Esophagus muscularis mucosa (tissue), 4 donors: ENCODE measurements around the gene ARL4C.

Experiments
- EP300 ChIP-seq: sonication (generic); formaldehyde crosslinking; IDR thresholded peaks from one replicate; pipeline ENCODE4 v1.6.1; 2017; ENCODE audit warnings: antibody characterized with exemption
- POLR2A ChIP-seq: fragments of 450-650 bp; IDR thresholded peaks from one replicate; pipeline ENCODE4 v1.6.1; 2017; ENCODE audit warnings: antibody characterized with exemption, moderate library complexity, mild to moderate bottlenecking, low read depth
- POLR2AphosphoS5 ChIP-seq, 2 donors: sonication (generic); formaldehyde crosslinking; IDR thresholded peaks; one replicate each; pipeline ENCODE4 v1.6.1; 2017; ENCODE audit warnings: antibody characterized with exemption in 2 of 2
- TF ChIP-seq, protein P1 (sequence below), 3 experiments: fragments of 200-600 bp in 2 of 3; fragments of 450-650 bp in 1 of 3; sonication (generic) in 2 of 3; IDR thresholded peaks; one replicate each; pipeline ENCODE4 v1.5.1; 2017 to 2019; ENCODE audit warnings: antibody characterized with exemption in 3 of 3, mild to moderate bottlenecking in 2 of 3, moderate library complexity in 1 of 3

DNA sequence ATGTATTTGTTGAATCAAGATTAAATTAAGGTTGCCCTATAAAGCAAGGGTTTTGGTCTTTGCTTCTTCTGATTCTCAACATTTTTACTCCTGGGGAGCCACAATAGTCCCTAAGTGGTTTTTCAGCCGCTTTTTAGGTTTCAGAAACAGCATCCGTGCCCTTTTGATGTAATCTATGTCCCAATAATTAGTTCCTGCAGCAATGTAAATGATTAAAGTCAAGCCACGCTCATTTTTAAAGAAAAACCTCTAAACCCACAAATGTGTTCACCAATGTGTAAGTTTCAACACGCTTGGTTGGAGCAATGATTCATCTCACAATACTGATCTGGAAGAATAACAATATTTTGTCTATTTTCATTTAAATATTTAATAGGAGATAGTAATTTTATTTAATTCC, 5.6 kb downstream of the ARL4C start:
- TF ChIP-seq, protein P1, sequence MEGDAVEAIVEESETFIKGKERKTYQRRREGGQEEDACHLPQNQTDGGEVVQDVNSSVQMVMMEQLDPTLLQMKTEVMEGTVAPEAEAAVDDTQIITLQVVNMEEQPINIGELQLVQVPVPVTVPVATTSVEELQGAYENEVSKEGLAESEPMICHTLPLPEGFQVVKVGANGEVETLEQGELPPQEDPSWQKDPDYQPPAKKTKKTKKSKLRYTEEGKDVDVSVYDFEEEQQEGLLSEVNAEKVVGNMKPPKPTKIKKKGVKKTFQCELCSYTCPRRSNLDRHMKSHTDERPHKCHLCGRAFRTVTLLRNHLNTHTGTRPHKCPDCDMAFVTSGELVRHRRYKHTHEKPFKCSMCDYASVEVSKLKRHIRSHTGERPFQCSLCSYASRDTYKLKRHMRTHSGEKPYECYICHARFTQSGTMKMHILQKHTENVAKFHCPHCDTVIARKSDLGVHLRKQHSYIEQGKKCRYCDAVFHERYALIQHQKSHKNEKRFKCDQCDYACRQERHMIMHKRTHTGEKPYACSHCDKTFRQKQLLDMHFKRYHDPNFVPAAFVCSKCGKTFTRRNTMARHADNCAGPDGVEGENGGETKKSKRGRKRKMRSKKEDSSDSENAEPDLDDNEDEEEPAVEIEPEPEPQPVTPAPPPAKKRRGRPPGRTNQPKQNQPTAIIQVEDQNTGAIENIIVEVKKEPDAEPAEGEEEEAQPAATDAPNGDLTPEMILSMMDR (IDR thresholded peaks at IDR 0.05), result no peak
- TF ChIP-seq POLR2AphosphoS5 (IDR thresholded peaks at IDR 0.05), result no peak
- no peak for TF ChIP-seq EP300
- no peak for TF ChIP-seq POLR2A
